Spinal cord (tissue), 10 donors: ENCODE data around the gene HS6ST3. TPM values are rescaled to one million over a fixed set of nuclear protein-coding genes. Genes with fewer than 3 reads are reported as not detected.

ENCODE experiments used
- DNase-seq, 6 donors: peaks; one replicate each; pipeline versions ENCODE4 v3.0.0 to v3.0.0-alpha.2; 2013 to 2015; ENCODE audit warnings: low spot score in 6 of 6, low read depth in 4 of 6
- H3K27ac ChIP-seq: one replicate; pipeline ENCODE4 v1.5.1; 2013; ENCODE audit warnings: low read depth, low read length, control low read depth
- H3K27me3 ChIP-seq: one replicate; pipeline ENCODE4 v1.6.1; 2013; ENCODE audit warnings: low read length; ENCODE audit not compliant: control insufficient read depth, insufficient read depth
- H3K36me3 ChIP-seq: one replicate; pipeline ENCODE4 v1.6.1; 2013; ENCODE audit warnings: low read length; ENCODE audit not compliant: control insufficient read depth, insufficient read depth
- H3K4me1 ChIP-seq: one replicate; pipeline ENCODE4 v1.6.1; 2013; ENCODE audit warnings: low read length; ENCODE audit not compliant: control insufficient read depth, insufficient read depth
- H3K4me3 ChIP-seq: one replicate; pipeline ENCODE4 v1.5.1; 2013; ENCODE audit warnings: low read depth, low read length, control low read depth
- H3K9me3 ChIP-seq: one replicate; pipeline ENCODE4 v1.6.1; 2013; ENCODE audit warnings: low read length; ENCODE audit not compliant: control insufficient read depth, insufficient read depth
- WGBS: methylation state at CpG from one replicate; pipeline ENCODE4 v1.1.5; 2013; ENCODE audit warnings: missing lambda C conversion rate; ENCODE audit not compliant: insufficient coverage; 5-methylcytosine and 5-hydroxymethylcytosine counted together
- polyA plus RNA-seq, 2 donors: library from polyadenylated mRNA; unstranded; fragments of 120-200 nt; gene quantifications; one replicate each; pipeline ENCODE4 v1.2.1, GENCODE V29; 2013; ENCODE audit not compliant: insufficient read length in 2 of 2
- total RNA-seq, 2 donors: library from RNA; depleted of rRNA in 1 of 2; stranded (reverse); fragments of 120-200 nt in 1 of 2; fragments of >200 nt in 1 of 2; gene quantifications; one replicate each; pipeline versions ENCODE4 v1.2.3 to v1.2.4, GENCODE V29; 2013 to 2014
- donor health status: healthy.

The HS6ST3 gene
- total and polyA plus RNA-seq, 4 donors, result 7.7 to 36.2 (median 23.7) TPM

DNA sequence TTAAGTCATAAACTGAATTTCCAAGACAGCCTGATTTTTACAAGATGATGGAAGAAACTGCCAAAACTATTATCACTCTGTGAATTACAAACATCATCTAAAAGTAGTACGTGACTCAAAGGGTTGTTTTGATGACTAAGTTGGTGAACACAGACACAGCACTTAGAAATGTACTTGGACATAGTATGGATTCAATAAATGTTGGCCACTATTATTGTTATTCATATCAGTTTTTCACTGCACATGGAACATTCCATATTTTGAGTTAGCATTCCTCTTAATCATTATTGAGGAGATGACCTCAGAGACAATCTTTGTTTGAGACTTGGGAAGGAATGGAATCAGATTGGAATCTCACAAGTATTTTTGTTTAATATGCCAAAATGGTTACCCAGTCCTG is 731.5 kb downstream of the HS6ST3 start:
- H3K4me1 ChIP-seq, result no peaks in the 10 kb centered on the region
- no peak for DNase-seq
- no peak overlapping the region for H3K27ac ChIP-seq
- no peaks in the 10 kb centered on the region for H3K27me3 ChIP-seq
- no peaks in the 10 kb centered on the region for H3K36me3 ChIP-seq
- H3K9me3 ChIP-seq, result no peaks in the 10 kb centered on the region
- H3K4me3 ChIP-seq, result no peak overlapping the region
- no CpG with 5 or more reads among the region's 1 CpG for WGBS

GRCh38 chr13:96821971-96822370 is 732.1 kb downstream of the HS6ST3 start:
- no peak overlapping the region for H3K27ac ChIP-seq

DNA sequence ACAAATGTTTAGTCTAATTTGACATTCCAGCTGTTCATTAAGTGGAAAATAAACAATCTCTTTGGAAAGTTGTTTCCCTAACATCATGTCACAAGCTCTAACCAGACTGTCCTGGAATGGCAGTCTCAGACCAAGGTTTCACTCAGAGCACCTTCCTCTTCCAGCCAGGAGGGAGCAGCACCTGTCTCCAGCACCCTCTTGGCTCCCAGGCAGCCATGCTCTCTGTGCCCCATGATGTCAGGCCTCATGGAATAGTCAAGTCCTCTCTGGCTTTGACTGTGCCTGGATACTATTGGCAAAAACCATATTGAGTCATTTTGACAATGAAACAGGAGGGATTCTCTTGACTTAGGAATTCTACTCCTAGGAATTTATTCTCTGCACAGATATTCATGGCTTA is 733.0 kb downstream of the HS6ST3 start:
- no peak for DNase-seq
- no peaks in the 10 kb centered on the region for H3K9me3 ChIP-seq
- no peak overlapping the region for H3K4me3 ChIP-seq
- H3K27me3 ChIP-seq, result no peaks in the 10 kb centered on the region
- H3K36me3 ChIP-seq, result no peaks in the 10 kb centered on the region
- H3K4me1 ChIP-seq, result no peaks in the 10 kb centered on the region
- H3K27ac ChIP-seq, result no peak overlapping the region

More at GRCh38 chr13:96821971-96822370, 732.1 kb downstream of the HS6ST3 start:
- Histone ChIP-seq H3K36me3 (no peaks in the 10 kb centered on the region), H3K9me3 (no peaks in the 10 kb centered on the region), H3K27me3 (no peaks in the 10 kb centered on the region), H3K4me3 (no peak overlapping the region), H3K4me1 (no peaks in the 10 kb centered on the region)
- DNase-seq, result no peak
- WGBS, result 83% methylated on average over 8 of the region's 9 CpGs

DNA sequence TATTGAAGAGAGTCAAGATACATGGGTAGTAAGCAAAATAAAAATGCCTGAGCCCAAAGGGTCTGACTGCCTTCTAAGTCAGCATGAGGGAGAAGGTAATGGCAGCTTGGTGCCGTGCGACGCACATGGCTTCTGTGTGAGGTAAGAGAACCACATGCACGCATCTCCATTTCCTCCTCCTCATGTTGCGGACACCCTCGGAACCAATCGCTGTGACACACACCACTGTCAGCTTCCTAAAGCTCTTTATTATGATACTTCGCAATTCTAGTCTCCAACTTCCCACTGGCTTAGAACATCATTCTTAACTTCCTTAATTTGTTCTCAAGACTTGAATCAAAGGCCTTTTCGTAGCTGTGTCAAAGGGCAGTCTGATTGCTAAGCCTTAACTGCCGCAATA is 734.2 kb downstream of the HS6ST3 start:
- H3K9me3 ChIP-seq, result no peaks in the 10 kb centered on the region
- no peaks in the 10 kb centered on the region for H3K36me3 ChIP-seq
- no peak overlapping the region for H3K27ac ChIP-seq
- no peaks in the 10 kb centered on the region for H3K27me3 ChIP-seq
- WGBS, result 83% methylated on average over 8 of the region's 10 CpGs
- no peak for DNase-seq
- no peak overlapping the region for H3K4me3 ChIP-seq
- no peaks in the 10 kb centered on the region for H3K4me1 ChIP-seq

- no peaks in the 10 kb centered on the region for H3K36me3 ChIP-seq
- no peaks in the 10 kb centered on the region for H3K9me3 ChIP-seq
- no peaks in the 10 kb centered on the region for H3K4me1 ChIP-seq
- DNase-seq, result peak in 1 of 6 donors; percentile 13
- WGBS, result 88% methylated on average over 2 of the region's 3 CpGs
- H3K27ac ChIP-seq, result no peak overlapping the region
- no peak overlapping the region for H3K4me3 ChIP-seq
- no peaks in the 10 kb centered on the region for H3K27me3 ChIP-seq
Measured at GRCh38 chr13:96825653-96826052, 735.7 kb downstream of the HS6ST3 start.

DNA sequence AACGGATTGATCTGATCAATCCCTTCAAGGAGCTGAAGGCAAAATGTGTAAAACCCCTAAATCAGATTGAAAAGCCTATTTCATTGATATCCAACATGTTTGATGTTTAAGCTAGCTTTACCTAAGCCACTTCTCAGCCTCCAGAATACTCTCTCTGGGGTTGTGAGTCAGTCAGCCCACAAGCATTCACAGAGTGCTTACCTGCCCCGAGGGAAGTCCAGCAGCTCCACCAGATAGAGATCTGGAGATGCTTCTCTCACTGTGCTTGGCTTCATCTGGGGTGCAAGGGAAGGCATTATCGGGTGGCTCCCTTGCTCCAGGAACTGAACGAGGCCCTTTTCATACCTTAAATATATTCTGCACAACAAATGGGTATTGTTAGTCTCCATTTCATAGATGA is 744.7 kb downstream of the HS6ST3 start:
- Histone ChIP-seq H3K36me3 (no peaks in the 10 kb centered on the region), H3K4me3 (no peak overlapping the region), H3K27ac (no peak overlapping the region), H3K4me1 (no peaks in the 10 kb centered on the region), H3K9me3 (no peaks in the 10 kb centered on the region), H3K27me3 (no peaks in the 10 kb centered on the region)
- WGBS, result 73% methylated on average over 2 of the region's 4 CpGs
- DNase-seq, result no peak

DNA sequence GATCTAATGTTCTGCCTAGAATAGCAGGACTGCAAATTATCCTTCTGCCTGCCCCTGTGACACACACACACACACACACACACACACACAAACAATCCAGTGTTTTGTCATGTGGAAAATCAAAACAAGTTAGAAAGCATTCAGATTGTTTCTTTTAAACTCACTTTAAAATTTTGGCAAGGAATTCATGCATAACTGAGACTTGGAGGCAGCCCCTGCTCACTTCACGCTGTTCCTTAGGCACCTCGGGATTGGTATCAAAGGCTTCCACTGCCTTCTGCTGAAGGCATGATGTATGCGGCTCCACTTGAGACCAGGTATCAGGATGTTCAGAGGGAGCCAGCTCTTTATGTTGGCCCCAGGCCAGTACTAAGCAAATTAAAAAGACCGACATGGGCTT is 745.6 kb downstream of the HS6ST3 start:
- WGBS, result 37% methylated on average over 3 of the region's 4 CpGs
- no peaks in the 10 kb centered on the region for H3K36me3 ChIP-seq
- no peaks in the 10 kb centered on the region for H3K27me3 ChIP-seq
- peak in 2 of 6 donors; percentile 38 to 67 for DNase-seq
- no peaks in the 10 kb centered on the region for H3K9me3 ChIP-seq
- no peak overlapping the region for H3K4me3 ChIP-seq
- H3K27ac ChIP-seq, result no peak overlapping the region
- H3K4me1 ChIP-seq, result no peaks in the 10 kb centered on the region

GRCh38 chr13:96836733-96837132 is 746.8 kb downstream of the HS6ST3 start:
- H3K4me1 ChIP-seq, result no peaks in the 10 kb centered on the region
- no CpG with 5 or more reads among the region's 1 CpG for WGBS
- H3K36me3 ChIP-seq, result no peaks in the 10 kb centered on the region
- no peaks in the 10 kb centered on the region for H3K9me3 ChIP-seq
- no peaks in the 10 kb centered on the region for H3K27me3 ChIP-seq
- H3K4me3 ChIP-seq, result no peak overlapping the region
- no peak for DNase-seq
- H3K27ac ChIP-seq, result no peak overlapping the region

GRCh38 chr13:96837809-96838208 is 747.9 kb downstream of the HS6ST3 start:
- DNase-seq, result no peak
- Histone ChIP-seq H3K36me3 (no peaks in the 10 kb centered on the region), H3K27ac (no peak overlapping the region), H3K4me1 (no peaks in the 10 kb centered on the region), H3K4me3 (no peak overlapping the region), H3K9me3 (no peaks in the 10 kb centered on the region), H3K27me3 (no peaks in the 10 kb centered on the region)
- no CpG with 5 or more reads among the region's 1 CpG for WGBS

DNA sequence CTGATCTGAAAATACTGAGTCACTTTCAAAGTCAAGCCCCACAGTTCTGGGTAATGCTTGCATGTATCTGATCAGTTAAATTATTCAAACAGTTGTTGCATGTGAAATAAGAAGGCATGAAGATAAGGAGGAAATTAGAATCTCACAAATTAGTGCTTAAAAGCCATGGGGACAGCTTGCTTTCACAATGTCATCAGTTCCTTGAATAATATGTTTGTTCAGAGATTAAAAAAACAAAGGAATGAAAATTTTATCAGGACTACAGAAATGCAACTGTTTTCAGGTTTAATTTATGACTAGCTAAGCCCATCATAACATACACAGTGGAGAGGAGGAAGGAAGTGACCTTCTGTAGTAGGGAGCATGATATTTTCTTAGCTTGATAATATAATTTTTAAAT is 754.3 kb downstream of the HS6ST3 start:
- H3K9me3 ChIP-seq, result no peaks in the 10 kb centered on the region
- no peak overlapping the region for H3K27ac ChIP-seq
- DNase-seq, result no peak
- no peaks in the 10 kb centered on the region for H3K36me3 ChIP-seq
- H3K4me1 ChIP-seq, result no peaks in the 10 kb centered on the region
- no peak overlapping the region for H3K4me3 ChIP-seq
- no peaks in the 10 kb centered on the region for H3K27me3 ChIP-seq
